ENCODE data around the gene YEATS2. TPM values are rescaled to one million over a fixed set of nuclear protein-coding genes. Genes with fewer than 3 reads are reported as not detected.
A peak's percentile ranks its signal among the peaks of the same experiment; 100 is the strongest.

The YEATS2 gene
- total RNA-seq, 4 donors from 2014 or later, result 30.0 to 42.5 (median 37.7) TPM

DNA sequence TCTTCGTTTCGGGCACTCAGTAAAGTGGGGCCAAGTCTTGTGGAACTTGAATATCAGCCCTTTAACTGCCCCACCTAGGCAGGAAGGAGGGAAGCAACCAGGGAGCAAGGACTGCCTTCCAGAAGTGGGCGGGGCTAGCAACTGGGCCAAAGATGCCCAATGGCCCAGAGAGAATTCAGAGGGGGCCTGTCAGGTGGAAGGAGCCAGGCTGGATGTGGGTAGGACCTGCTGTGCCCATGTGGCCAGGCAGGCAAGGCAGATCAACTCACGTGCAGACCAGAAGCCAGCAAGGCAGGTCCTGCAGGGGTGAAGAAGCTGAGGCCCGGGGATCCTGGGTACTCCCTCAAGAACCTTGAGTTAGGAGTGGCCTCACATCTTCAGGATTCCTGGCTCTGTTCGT lies 122.2 kb downstream of the YEATS2 start:
- H3K27ac ChIP-seq, result no peak overlapping the region
- no peaks in the 10 kb centered on the region for H3K27me3 ChIP-seq
- DNase-seq, result no peak
- no peak for TF ChIP-seq POLR2A (IDR thresholded peaks at IDR 0.05)
- TF ChIP-seq, protein P1, sequence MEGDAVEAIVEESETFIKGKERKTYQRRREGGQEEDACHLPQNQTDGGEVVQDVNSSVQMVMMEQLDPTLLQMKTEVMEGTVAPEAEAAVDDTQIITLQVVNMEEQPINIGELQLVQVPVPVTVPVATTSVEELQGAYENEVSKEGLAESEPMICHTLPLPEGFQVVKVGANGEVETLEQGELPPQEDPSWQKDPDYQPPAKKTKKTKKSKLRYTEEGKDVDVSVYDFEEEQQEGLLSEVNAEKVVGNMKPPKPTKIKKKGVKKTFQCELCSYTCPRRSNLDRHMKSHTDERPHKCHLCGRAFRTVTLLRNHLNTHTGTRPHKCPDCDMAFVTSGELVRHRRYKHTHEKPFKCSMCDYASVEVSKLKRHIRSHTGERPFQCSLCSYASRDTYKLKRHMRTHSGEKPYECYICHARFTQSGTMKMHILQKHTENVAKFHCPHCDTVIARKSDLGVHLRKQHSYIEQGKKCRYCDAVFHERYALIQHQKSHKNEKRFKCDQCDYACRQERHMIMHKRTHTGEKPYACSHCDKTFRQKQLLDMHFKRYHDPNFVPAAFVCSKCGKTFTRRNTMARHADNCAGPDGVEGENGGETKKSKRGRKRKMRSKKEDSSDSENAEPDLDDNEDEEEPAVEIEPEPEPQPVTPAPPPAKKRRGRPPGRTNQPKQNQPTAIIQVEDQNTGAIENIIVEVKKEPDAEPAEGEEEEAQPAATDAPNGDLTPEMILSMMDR (IDR thresholded peaks at IDR 0.05), result no peak
- H3K36me3 ChIP-seq, result no peaks in the 10 kb centered on the region
- WGBS, 2 donors, result 88 to 96% methylated on average over 3 to 5 of the region's 6 CpGs
- H3K9me3 ChIP-seq, result no peaks in the 10 kb centered on the region
- peaks cover 6 to 9% of the 10 kb centered on the region in 2 donors for H3K4me1 ChIP-seq
- H3K4me3 ChIP-seq (replicated peaks in 1 of 3), result no peak overlapping the region
- intact Hi-C loops (cut with DNase I), result no loop called here

DNA sequence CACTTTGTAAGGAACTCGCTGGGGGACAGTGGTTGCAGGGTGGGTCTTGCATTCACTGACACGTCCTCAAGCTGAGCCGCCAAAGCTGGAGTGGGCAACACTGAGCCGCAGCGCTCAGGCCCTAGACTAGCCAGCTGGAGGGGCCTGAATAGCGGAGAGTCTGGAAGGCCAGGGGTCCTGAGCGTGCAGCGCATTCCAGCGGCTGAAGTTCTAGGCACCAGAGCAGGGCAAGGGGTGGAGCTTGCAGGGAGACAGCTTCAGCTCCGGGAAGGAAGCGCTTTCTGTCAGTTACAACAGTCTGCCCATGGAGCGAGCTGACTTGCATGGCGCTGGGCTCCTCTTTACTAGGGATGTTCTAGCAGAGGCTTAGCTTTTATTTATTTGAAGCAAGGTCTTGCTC lies 125.0 kb downstream of the YEATS2 start:
- intact Hi-C loops (cut with DNase I), result no loop called here
- no peaks in the 10 kb centered on the region for H3K9me3 ChIP-seq
- H3K36me3 ChIP-seq, result no peaks in the 10 kb centered on the region
- H3K4me3 ChIP-seq (replicated peaks in 1 of 3), result no peak overlapping the region
- H3K27ac ChIP-seq, result no peak overlapping the region
- DNase-seq, result no peak
- TF ChIP-seq, protein P1 (IDR thresholded peaks at IDR 0.05), result no peak
- no peak for TF ChIP-seq POLR2A (IDR thresholded peaks at IDR 0.05)
- peaks cover 7% of the 10 kb centered on the region in 2 donors for H3K4me1 ChIP-seq
- no peaks in the 10 kb centered on the region for H3K27me3 ChIP-seq
- WGBS, 2 donors, result 84 to 87% methylated on average over 3 to 13 of the region's 13 CpGs

DNA sequence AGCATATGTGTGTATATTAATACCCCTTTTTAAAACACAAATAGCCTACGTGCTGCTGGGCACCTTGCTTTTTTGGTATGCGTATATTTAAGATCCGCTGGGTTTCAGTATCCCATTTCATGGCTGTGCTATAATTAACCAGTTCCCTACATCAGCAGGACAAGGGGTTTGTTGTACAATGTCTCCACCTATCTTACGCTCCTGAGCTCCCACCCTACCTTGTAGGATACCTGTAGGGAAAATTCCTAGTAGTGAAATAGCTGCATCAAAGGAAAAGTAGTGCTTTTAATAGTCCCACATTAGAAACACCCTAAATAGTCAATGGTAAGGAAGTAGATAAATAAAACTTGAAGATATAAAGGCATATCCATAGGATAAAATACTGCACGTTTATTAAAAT lies 126.4 kb downstream of the YEATS2 start:
- H3K36me3 ChIP-seq, result no peaks in the 10 kb centered on the region
- H3K27ac ChIP-seq, result no peak overlapping the region
- no peaks in the 10 kb centered on the region for H3K27me3 ChIP-seq
- intact Hi-C loops (cut with DNase I), result no loop called here
- no peaks in the 10 kb centered on the region for H3K9me3 ChIP-seq
- no peak for DNase-seq
- H3K4me3 ChIP-seq (replicated peaks in 1 of 3), result no peak overlapping the region
- TF ChIP-seq POLR2A (IDR thresholded peaks at IDR 0.05), result no peak
- TF ChIP-seq, protein P1 (IDR thresholded peaks at IDR 0.05), result no peak
- peaks cover 7% of the 10 kb centered on the region in 2 donors for H3K4me1 ChIP-seq
- WGBS, 2 donors, result 78 to 79% methylated on average over 5 of the region's 5 CpGs

DNA sequence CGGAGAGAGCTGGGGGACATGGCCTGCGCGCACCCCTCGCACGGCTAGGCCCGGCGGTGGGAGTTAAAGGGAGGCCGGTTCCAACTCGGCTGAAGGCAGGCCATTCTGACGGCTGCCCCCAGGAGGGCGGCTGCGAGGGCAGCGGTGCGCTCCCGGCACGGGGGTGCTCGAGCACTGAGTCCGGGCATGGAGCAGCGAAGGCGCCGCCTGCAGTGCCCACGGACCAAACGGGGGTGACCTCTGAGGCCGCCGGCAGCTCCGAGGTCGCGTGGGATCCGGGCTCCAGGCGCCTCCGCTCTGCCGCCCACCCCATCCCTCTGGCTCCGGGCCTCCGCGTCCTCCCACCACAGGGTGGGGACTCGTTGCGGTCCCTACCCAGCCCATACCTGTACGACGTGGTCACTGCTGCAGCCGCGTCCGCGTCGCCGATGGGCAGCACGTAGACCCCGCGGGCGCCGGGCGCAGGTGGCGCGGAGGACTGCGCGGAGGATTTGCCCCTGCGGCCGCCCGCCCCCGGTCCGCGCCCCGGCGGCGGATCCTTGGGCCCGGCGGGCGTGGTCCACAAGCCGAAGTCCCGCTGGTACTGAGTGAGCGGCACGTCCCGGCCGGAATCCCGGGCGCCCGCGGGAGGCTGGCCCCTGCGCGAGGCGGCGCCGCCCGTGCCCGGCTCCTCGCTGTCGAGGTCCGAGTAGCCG lies 127.3 kb downstream of the YEATS2 start:
- peaks cover 0 to 2% of the 10 kb centered on the region in 2 donors for H3K36me3 ChIP-seq
- DNase-seq, result peak; percentile 31 to 38
- WGBS, 2 donors, result 1% methylated on average over 20 of the region's 88 CpGs; no CpG with 5 or more reads in 1 of the 2 donors
- no peak overlapping the region for H3K27ac ChIP-seq
- intact Hi-C loops (cut with DNase I), result no loop called here
- H3K4me3 ChIP-seq (replicated peaks in 1 of 3), result peak overlapping the region; percentile 25 to 58 (median 56)
- H3K27me3 ChIP-seq, result no peaks in the 10 kb centered on the region
- TF ChIP-seq, protein P1 (IDR thresholded peaks at IDR 0.05), result no peak
- no peak for TF ChIP-seq POLR2A (IDR thresholded peaks at IDR 0.05)
- H3K4me1 ChIP-seq, result peaks cover 7% of the 10 kb centered on the region in 2 donors
- H3K9me3 ChIP-seq, result no peaks in the 10 kb centered on the region

DNA sequence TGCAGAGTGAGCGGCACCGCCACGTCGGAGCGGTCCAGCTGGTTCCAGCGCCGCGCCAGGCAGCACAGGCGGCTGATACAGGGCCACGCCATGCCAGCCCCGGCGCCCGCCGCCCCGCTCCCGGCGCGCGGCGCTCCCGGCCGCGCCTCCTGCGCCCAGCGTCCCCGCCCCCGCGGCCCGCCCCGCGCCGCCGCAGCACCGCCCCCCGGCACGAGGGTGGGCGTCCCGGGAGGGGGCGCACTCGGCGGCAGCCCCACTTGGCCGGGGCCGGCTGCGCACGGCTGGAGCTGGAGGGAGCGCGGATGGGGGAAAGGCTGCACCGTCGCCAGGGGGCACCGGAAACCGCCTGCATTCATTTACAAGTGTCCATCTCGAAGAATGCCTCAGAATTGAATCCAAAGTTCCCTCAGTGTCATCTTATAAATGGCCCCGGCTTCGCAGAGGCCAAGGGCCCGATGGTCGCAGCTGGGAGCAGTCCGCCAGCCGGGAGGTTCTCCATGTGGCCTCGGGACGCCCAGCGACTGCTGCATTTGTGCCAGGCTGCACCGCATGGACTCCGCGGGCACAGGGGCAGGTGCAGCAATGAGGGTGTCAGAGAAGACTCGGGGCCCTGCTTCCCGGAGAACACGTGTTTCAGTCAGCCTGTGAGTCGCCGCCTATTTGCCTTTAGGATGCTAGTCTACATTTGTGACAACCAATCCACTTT lies 128.0 kb downstream of the YEATS2 start, which contains the start of gene MAP6D1:
TSS of gene MAP6D1 (minus strand) at position 122 of the 706 bp plus-strand sequence. CDS start at position 92, 30 bp downstream.
- Histone ChIP-seq H3K36me3 (peaks cover 4 to 9% of the 10 kb centered on the region in 2 donors), H3K9me3 (no peaks in the 10 kb centered on the region), H3K4me3 (replicated peaks in 1 of 3) (peak within 1 kb of the TSS; percentile 25 to 58 (median 56)), H3K27ac (no peak within 1 kb of the TSS), H3K27me3 (no peaks in the 10 kb centered on the region), H3K4me1 (peaks cover 7% of the 10 kb centered on the region in 2 donors)
- WGBS, 2 donors, result 8 to 17% methylated on average over 14 to 19 of the region's 69 CpGs
- TF ChIP-seq POLR2A (IDR thresholded peaks at IDR 0.05), result no peak
- TF ChIP-seq, protein P1 (IDR thresholded peaks at IDR 0.05), result peak in 2 of 6 experiments; percentile 17 to 28
- DNase-seq, result peak; percentile 38 to 40
- intact Hi-C loops (cut with DNase I), result no loop called here
